ACC112 (cell line): Measurements from ENCODE around the gene WSCD1.

ENCODE experiments used
- H2AFZ ChIP-seq: fragments of 200-600 bp; sonication (generic); one replicate; pipeline ENCODE4 v1.6.0; 2017; ENCODE audit warnings: antibody characterized with exemption, low read length; ENCODE audit not compliant: unreplicated experiment
- H3K27ac ChIP-seq: fragments of 200-600 bp; sonication (generic); 2 replicates; pipeline ENCODE4 v1.5.1; 2014; ENCODE audit warnings: low read depth, mild to moderate bottlenecking, antibody characterized with exemption, low read length, moderate library complexity
- H3K27me3 ChIP-seq: fragments of 200-600 bp; sonication (generic); 2 replicates; pipeline ENCODE4 v1.6.1; 2014; ENCODE audit warnings: mild to moderate bottlenecking, antibody characterized with exemption, low read length, moderate library complexity, mixed read lengths; ENCODE audit not compliant: insufficient read depth
- H3K36me3 ChIP-seq: fragments of 200-600 bp; sonication (generic); 2 replicates; pipeline ENCODE4 v1.6.1; 2016; ENCODE audit warnings: mild to moderate bottlenecking, antibody characterized with exemption, low read length, moderate library complexity, mixed read lengths; ENCODE audit not compliant: insufficient read depth
- H3K4me1 ChIP-seq: fragments of 200-600 bp; sonication (generic); one replicate; pipeline ENCODE4 v1.6.1; 2016; ENCODE audit warnings: low read length, mixed read lengths; ENCODE audit not compliant: insufficient read depth, unreplicated experiment, control insufficient read depth
- H3K4me3 ChIP-seq: fragments of 200-600 bp; sonication (generic); 2 replicates; pipeline ENCODE4 v1.5.1; 2014; ENCODE audit warnings: mild to moderate bottlenecking, low read depth, low read length
- H3K79me2 ChIP-seq: fragments of 200-600 bp; sonication (generic); one replicate; pipeline ENCODE4 v1.6.0; 2016; ENCODE audit warnings: low read length; ENCODE audit not compliant: control insufficient read depth, unreplicated experiment, insufficient read depth

WSCD1 gene

GRCh38 chr17:6137716-6138502, 67.7 kb downstream of the WSCD1 start:
- no peak overlapping the region for H3K27ac ChIP-seq
- no peak overlapping the region for H2AFZ ChIP-seq
- H3K4me3 ChIP-seq, result no peak overlapping the region
- H3K27me3 ChIP-seq, result peaks cover 14% of the 10 kb centered on the region
- no peaks in the 10 kb centered on the region for H3K79me2 ChIP-seq
- H3K4me1 ChIP-seq, result no peaks in the 10 kb centered on the region
- H3K36me3 ChIP-seq, result no peaks in the 10 kb centered on the region

- Histone ChIP-seq H3K36me3 (no peaks in the 10 kb centered on the region), H3K27me3 (peaks cover 14% of the 10 kb centered on the region), H3K79me2 (no peaks in the 10 kb centered on the region)
These were observed 68.7 kb downstream of the WSCD1 start for GRCh38 chr17:6138761-6139446.

GRCh38 chr17:6139447-6139832, 69.3 kb downstream of the WSCD1 start:
- H3K36me3 ChIP-seq, result no peaks in the 10 kb centered on the region
- no peak overlapping the region for H3K27ac ChIP-seq
- H3K4me3 ChIP-seq, result no peak overlapping the region
- no peaks in the 10 kb centered on the region for H3K4me1 ChIP-seq
- no peak overlapping the region for H2AFZ ChIP-seq
- H3K27me3 ChIP-seq, result peaks cover 14% of the 10 kb centered on the region
- H3K79me2 ChIP-seq, result no peaks in the 10 kb centered on the region

More at GRCh38 chr17:6138761-6139446, 68.7 kb downstream of the WSCD1 start:
- H3K27ac ChIP-seq, result no peak overlapping the region
- H2AFZ ChIP-seq, result no peak overlapping the region
- H3K4me1 ChIP-seq, result no peaks in the 10 kb centered on the region
- no peak overlapping the region for H3K4me3 ChIP-seq

GRCh38 chr17:6140188-6140587, 70.0 kb downstream of the WSCD1 start:
- H3K27me3 ChIP-seq, result peaks cover 10% of the 10 kb centered on the region
- H3K27ac ChIP-seq, result no peak overlapping the region
- no peaks in the 10 kb centered on the region for H3K79me2 ChIP-seq
- no peak overlapping the region for H2AFZ ChIP-seq
- H3K4me1 ChIP-seq, result no peaks in the 10 kb centered on the region
- H3K36me3 ChIP-seq, result no peaks in the 10 kb centered on the region
- no peak overlapping the region for H3K4me3 ChIP-seq

- Histone ChIP-seq H3K4me1 (no peaks in the 10 kb centered on the region), H3K4me3 (no peak overlapping the region), H3K36me3 (no peaks in the 10 kb centered on the region), H3K27ac (no peak overlapping the region), H2AFZ (no peak overlapping the region), H3K79me2 (no peaks in the 10 kb centered on the region), H3K27me3 (peaks cover 8% of the 10 kb centered on the region)
These were observed 70.7 kb downstream of the WSCD1 start for GRCh38 chr17:6140728-6141330.

- no peak overlapping the region for H3K27ac ChIP-seq
- no peak overlapping the region for H3K4me3 ChIP-seq
- no peaks in the 10 kb centered on the region for H3K36me3 ChIP-seq
- no peak overlapping the region for H2AFZ ChIP-seq
- no peaks in the 10 kb centered on the region for H3K79me2 ChIP-seq
- no peaks in the 10 kb centered on the region for H3K4me1 ChIP-seq
- H3K27me3 ChIP-seq, result peaks cover 8% of the 10 kb centered on the region
These were observed 72.5 kb downstream of the WSCD1 start for GRCh38 chr17:6142701-6143100.

- no peaks in the 10 kb centered on the region for H3K36me3 ChIP-seq
- H3K4me3 ChIP-seq, result no peak overlapping the region
- H3K4me1 ChIP-seq, result no peaks in the 10 kb centered on the region
- no peak overlapping the region for H2AFZ ChIP-seq
- H3K27me3 ChIP-seq, result no peaks in the 10 kb centered on the region
- no peaks in the 10 kb centered on the region for H3K79me2 ChIP-seq
- no peak overlapping the region for H3K27ac ChIP-seq
These were observed 75.8 kb downstream of the WSCD1 start for GRCh38 chr17:6145946-6146345.

- Histone ChIP-seq H3K79me2 (no peaks in the 10 kb centered on the region), H3K36me3 (no peaks in the 10 kb centered on the region), H2AFZ (no peak overlapping the region), H3K4me1 (no peaks in the 10 kb centered on the region), H3K4me3 (no peak overlapping the region), H3K27me3 (no peaks in the 10 kb centered on the region), H3K27ac (no peak overlapping the region)
These were observed 76.9 kb downstream of the WSCD1 start for GRCh38 chr17:6147042-6147441.

- no peak overlapping the region for H3K4me3 ChIP-seq
- no peaks in the 10 kb centered on the region for H3K4me1 ChIP-seq
- no peaks in the 10 kb centered on the region for H3K36me3 ChIP-seq
- peaks cover 5% of the 10 kb centered on the region; the same call in 1 of the 2 replicates for H3K27me3 ChIP-seq
- H3K79me2 ChIP-seq, result no peaks in the 10 kb centered on the region
- H2AFZ ChIP-seq, result no peak overlapping the region
- no peak overlapping the region for H3K27ac ChIP-seq
These were observed 83.2 kb downstream of the WSCD1 start for GRCh38 chr17:6153375-6153774.

- Histone ChIP-seq H3K4me3 (no peak overlapping the region), H3K79me2 (no peaks in the 10 kb centered on the region), H3K27me3 (peaks cover 15% of the 10 kb centered on the region; the same call in 1 of the 2 replicates), H3K27ac (no peak overlapping the region), H3K36me3 (no peaks in the 10 kb centered on the region), H3K4me1 (no peaks in the 10 kb centered on the region), H2AFZ (no peak overlapping the region)
These were observed 87.5 kb downstream of the WSCD1 start for GRCh38 chr17:6157716-6158115.
